ENCODE measurements around the gene FARP1. TPM values are rescaled to one million over a fixed set of nuclear protein-coding genes. Genes with fewer than 3 reads are reported as not detected.

The FARP1 gene
- total RNA-seq, 1 donor from 2014 or later = 289 TPM

- Mint-ChIP-seq H3K4me3 (no peak overlapping the region), H3K4me1 (peaks cover 37% of the 10 kb centered on the region), H3K9me3 (no peaks in the 10 kb centered on the region), H3K27me3 (ENCODE audit: low read depth) (no peaks in the 10 kb centered on the region), H3K27ac (peak overlapping the region; percentile 86), H3K36me3 (peaks cover 13% of the 10 kb centered on the region)
- TF ChIP-seq CTCF (IDR thresholded peaks at IDR 0.05; ENCODE audit: unreplicated experiment) = no peak
- no peak for DNase-seq (ENCODE audit: low spot score in 2 of 2, unreplicated experiment in 2 of 2)
Measured at GRCh38 chr13:98157188-98157587, 14.3 kb downstream of the FARP1 start.

GRCh38 chr13:98157609-98158008 is 14.7 kb downstream of the FARP1 start:
- no peak overlapping the region for H3K4me3 Mint-ChIP-seq
- no peak for DNase-seq (ENCODE audit: low spot score in 2 of 2, unreplicated experiment in 2 of 2)
- H3K27ac Mint-ChIP-seq = peak overlapping the region; percentile 86

GRCh38 chr13:98158172-98158899 is 15.4 kb downstream of the FARP1 start:
- Mint-ChIP-seq H3K27me3 (ENCODE audit: low read depth) (no peaks in the 10 kb centered on the region), H3K27ac (peak overlapping the region; percentile 84), H3K9me3 (peaks cover 6% of the 10 kb centered on the region), H3K36me3 (peaks cover 23% of the 10 kb centered on the region), H3K4me3 (no peak overlapping the region), H3K4me1 (peaks cover 37% of the 10 kb centered on the region)
- TF ChIP-seq CTCF (IDR thresholded peaks at IDR 0.05; ENCODE audit: unreplicated experiment) = no peak
- no peak for DNase-seq (ENCODE audit: low spot score in 2 of 2, unreplicated experiment in 2 of 2)

More at GRCh38 chr13:98157609-98158008, 14.7 kb downstream of the FARP1 start:
- Mint-ChIP-seq H3K4me1 (peaks cover 37% of the 10 kb centered on the region), H3K27me3 (ENCODE audit: low read depth) (no peaks in the 10 kb centered on the region), H3K36me3 (peaks cover 17% of the 10 kb centered on the region), H3K9me3 (peaks cover 2% of the 10 kb centered on the region)
- TF ChIP-seq CTCF (IDR thresholded peaks at IDR 0.05; ENCODE audit: unreplicated experiment) = no peak

- peaks cover 6% of the 10 kb centered on the region for H3K9me3 Mint-ChIP-seq
- no peak for DNase-seq (ENCODE audit: low spot score in 2 of 2, unreplicated experiment in 2 of 2)
- H3K4me1 Mint-ChIP-seq = peaks cover 23% of the 10 kb centered on the region
- H3K36me3 Mint-ChIP-seq = peaks cover 19% of the 10 kb centered on the region
- H3K27ac Mint-ChIP-seq = no peak overlapping the region
- H3K4me3 Mint-ChIP-seq = no peak overlapping the region
- H3K27me3 Mint-ChIP-seq (ENCODE audit: low read depth) = no peaks in the 10 kb centered on the region
- TF ChIP-seq CTCF (IDR thresholded peaks at IDR 0.05; ENCODE audit: unreplicated experiment) = no peak
Measured at GRCh38 chr13:98162935-98163334, 20.0 kb downstream of the FARP1 start.

GRCh38 chr13:98169331-98169730 is 26.4 kb downstream of the FARP1 start:
- Mint-ChIP-seq H3K9me3 (peaks cover 8% of the 10 kb centered on the region), H3K36me3 (peaks cover 14% of the 10 kb centered on the region), H3K27me3 (ENCODE audit: low read depth) (no peaks in the 10 kb centered on the region), H3K4me3 (no peak overlapping the region), H3K27ac (peak overlapping the region; percentile 23), H3K4me1 (peaks cover 54% of the 10 kb centered on the region)
- TF ChIP-seq CTCF (IDR thresholded peaks at IDR 0.05; ENCODE audit: unreplicated experiment) = no peak
- no peak for DNase-seq (ENCODE audit: low spot score in 2 of 2, unreplicated experiment in 2 of 2)

Measured in mesothelial cell of epicardium (in vitro differentiated cells).